ENCODE data around the gene CLSTN2. TPM values are rescaled to one million over a fixed set of nuclear protein-coding genes. Genes with fewer than 3 reads are reported as not detected.

CLSTN2 gene
- total and polyA plus RNA-seq, 2 experiments from 2014 or later, result 23.0 to 27.0 TPM

DNA sequence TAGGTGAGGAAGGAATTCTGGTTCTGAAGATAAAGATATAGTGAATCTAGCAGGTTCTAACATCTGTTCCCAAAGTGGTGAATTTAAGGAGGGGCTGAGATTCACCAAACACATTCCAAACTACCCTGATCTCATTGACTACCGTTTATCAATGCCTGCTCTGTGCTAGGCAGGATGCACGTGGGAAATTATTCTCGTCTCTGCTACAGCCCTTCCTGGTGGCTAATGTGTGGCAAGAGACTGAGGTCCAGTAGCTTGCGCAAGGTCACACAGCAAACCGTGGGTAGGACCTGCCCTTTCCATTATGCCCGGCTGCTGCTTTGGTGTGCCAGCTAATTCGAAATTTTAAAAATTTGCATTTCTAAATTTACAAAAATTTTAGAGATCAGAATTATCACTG lies 533.4 kb downstream of the CLSTN2 start:
- 86% methylated on average over 7 of the region's 7 CpGs for WGBS (ENCODE audit: low lambda C conversion rate, missing lambda C conversion rate)
- TF ChIP-seq EZH2phosphoT487 (IDR thresholded peaks at IDR 0.05; ENCODE audit: low read depth, severe bottlenecking, unreplicated experiment), result no peak
- DNase-seq (ENCODE audit: low spot score), result no peak
- no peak overlapping the region for H3K4me3 ChIP-seq
- H3K9me3 ChIP-seq (ENCODE audit: low read depth), result no peaks in the 10 kb centered on the region
- no peaks in the 10 kb centered on the region for H3K36me3 ChIP-seq (replicated peaks; ENCODE audit: insufficient read depth, low read depth)
- no peak overlapping the region for H2AFZ ChIP-seq
- H4K20me1 ChIP-seq (ENCODE audit: insufficient read depth, poor library complexity, severe bottlenecking), result no peaks in the 10 kb centered on the region
- H3K79me2 ChIP-seq, result no peaks in the 10 kb centered on the region
- no peaks in the 10 kb centered on the region for H3K9me2 ChIP-seq (replicated peaks; ENCODE audit: insufficient read depth)
- H3K4me2 ChIP-seq, result no peak overlapping the region
- H3K27me3 ChIP-seq, result no peaks in the 10 kb centered on the region
- H3K4me1 ChIP-seq (ENCODE audit: insufficient read depth), result peaks cover 3% of the 10 kb centered on the region
- no peak overlapping the region for H3K27ac ChIP-seq

DNA sequence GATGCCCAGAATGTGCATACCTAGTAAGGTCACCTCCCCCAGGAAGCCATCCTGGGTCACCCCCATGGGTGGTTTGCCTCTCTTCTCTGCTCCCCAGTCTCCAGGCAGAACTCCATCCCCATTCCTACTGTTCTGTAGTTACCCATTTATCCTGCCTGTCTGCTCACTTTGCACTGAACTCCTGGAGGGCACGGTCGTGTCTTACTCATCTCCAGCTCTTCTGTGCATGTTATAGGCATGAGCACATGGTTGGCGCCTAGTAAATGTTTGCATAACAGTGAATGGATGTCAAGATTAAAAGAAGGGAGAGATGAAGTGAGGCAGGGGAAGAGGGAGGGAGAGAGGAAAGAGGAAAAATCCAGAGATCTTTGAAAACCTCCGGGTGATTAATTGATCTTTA lies 534.5 kb downstream of the CLSTN2 start:
- Histone ChIP-seq H2AFZ (no peak overlapping the region), H3K27me3 (no peaks in the 10 kb centered on the region), H3K4me3 (no peak overlapping the region), H3K9me3 (ENCODE audit: low read depth) (no peaks in the 10 kb centered on the region), H3K4me2 (no peak overlapping the region), H3K79me2 (no peaks in the 10 kb centered on the region), H3K9me2 (replicated peaks; ENCODE audit: insufficient read depth) (no peaks in the 10 kb centered on the region), H3K4me1 (ENCODE audit: insufficient read depth) (peaks cover 3% of the 10 kb centered on the region), H3K27ac (no peak overlapping the region), H3K36me3 (replicated peaks; ENCODE audit: insufficient read depth, low read depth) (no peaks in the 10 kb centered on the region), H4K20me1 (ENCODE audit: insufficient read depth, poor library complexity, severe bottlenecking) (no peaks in the 10 kb centered on the region)
- WGBS (ENCODE audit: low lambda C conversion rate, missing lambda C conversion rate), result 67% methylated on average over 4 of the region's 4 CpGs
- DNase-seq (ENCODE audit: low spot score), result no peak
- TF ChIP-seq, protein P1, sequence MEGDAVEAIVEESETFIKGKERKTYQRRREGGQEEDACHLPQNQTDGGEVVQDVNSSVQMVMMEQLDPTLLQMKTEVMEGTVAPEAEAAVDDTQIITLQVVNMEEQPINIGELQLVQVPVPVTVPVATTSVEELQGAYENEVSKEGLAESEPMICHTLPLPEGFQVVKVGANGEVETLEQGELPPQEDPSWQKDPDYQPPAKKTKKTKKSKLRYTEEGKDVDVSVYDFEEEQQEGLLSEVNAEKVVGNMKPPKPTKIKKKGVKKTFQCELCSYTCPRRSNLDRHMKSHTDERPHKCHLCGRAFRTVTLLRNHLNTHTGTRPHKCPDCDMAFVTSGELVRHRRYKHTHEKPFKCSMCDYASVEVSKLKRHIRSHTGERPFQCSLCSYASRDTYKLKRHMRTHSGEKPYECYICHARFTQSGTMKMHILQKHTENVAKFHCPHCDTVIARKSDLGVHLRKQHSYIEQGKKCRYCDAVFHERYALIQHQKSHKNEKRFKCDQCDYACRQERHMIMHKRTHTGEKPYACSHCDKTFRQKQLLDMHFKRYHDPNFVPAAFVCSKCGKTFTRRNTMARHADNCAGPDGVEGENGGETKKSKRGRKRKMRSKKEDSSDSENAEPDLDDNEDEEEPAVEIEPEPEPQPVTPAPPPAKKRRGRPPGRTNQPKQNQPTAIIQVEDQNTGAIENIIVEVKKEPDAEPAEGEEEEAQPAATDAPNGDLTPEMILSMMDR (IDR thresholded peaks at IDR 0.05; ENCODE audit: poor library complexity), result no peak
- TF ChIP-seq EZH2 (IDR thresholded peaks at IDR 0.05; ENCODE audit: borderline replicate concordance) (no peak), EZH2phosphoT487 (IDR thresholded peaks at IDR 0.05; ENCODE audit: low read depth, severe bottlenecking, unreplicated experiment) (no peak)

DNA sequence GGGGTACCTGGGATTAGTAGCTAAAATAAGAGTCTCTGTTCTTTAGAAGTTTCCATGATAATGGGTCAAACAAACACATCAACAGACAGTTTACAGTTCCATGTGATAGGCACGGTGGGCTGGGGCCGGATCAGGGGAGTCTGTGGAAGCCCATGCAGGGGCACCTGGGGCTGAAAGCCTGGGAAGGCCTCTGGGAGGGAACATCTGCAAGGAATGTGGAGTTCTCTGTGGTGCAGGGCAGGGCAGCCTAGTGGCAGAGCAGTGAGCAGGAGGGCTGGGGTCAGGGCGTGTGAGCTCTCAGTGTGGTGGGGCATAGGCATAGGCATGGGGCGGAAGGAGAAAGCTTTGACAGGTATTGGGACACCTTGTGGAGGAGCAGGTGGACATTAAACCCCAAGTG lies 535.2 kb downstream of the CLSTN2 start:
- Histone ChIP-seq H3K9me3 (ENCODE audit: low read depth) (no peaks in the 10 kb centered on the region), H3K79me2 (no peaks in the 10 kb centered on the region), H4K20me1 (ENCODE audit: insufficient read depth, poor library complexity, severe bottlenecking) (no peaks in the 10 kb centered on the region), H3K4me2 (no peak overlapping the region), H3K9me2 (replicated peaks; ENCODE audit: insufficient read depth) (no peaks in the 10 kb centered on the region), H2AFZ (no peak overlapping the region), H3K36me3 (replicated peaks; ENCODE audit: insufficient read depth, low read depth) (no peaks in the 10 kb centered on the region), H3K27ac (no peak overlapping the region), H3K27me3 (no peaks in the 10 kb centered on the region), H3K4me3 (no peak overlapping the region), H3K4me1 (ENCODE audit: insufficient read depth) (peaks cover 3% of the 10 kb centered on the region)
- DNase-seq (ENCODE audit: low spot score), result no peak
- TF ChIP-seq EZH2phosphoT487 (IDR thresholded peaks at IDR 0.05; ENCODE audit: low read depth, severe bottlenecking, unreplicated experiment), result no peak
- TF ChIP-seq, protein P1 (IDR thresholded peaks at IDR 0.05; ENCODE audit: poor library complexity), result no peak
- TF ChIP-seq EZH2 (IDR thresholded peaks at IDR 0.05; ENCODE audit: borderline replicate concordance), result no peak
- WGBS (ENCODE audit: low lambda C conversion rate, missing lambda C conversion rate), result 64% methylated on average over 4 of the region's 4 CpGs

DNA sequence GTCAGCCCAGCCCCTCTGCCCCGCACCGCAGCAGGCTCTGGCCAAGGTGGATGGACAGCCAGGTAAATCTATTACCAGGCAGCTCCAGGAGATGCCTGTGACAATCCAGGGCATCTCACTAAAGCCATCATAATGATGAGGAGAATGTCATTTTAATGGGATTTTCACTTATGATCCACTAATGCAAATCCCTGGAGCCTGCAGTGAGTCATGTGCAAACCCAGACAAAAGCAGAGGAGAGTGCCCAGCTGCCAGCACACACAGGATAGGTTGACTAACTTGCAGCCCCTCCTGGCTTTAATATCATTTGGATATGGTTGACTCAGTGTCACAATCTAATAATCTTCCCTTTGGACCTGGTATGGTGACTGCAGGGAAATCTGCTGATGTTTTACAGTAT lies 536.0 kb downstream of the CLSTN2 start:
- Histone ChIP-seq H3K4me2 (no peak overlapping the region), H3K9me2 (replicated peaks; ENCODE audit: insufficient read depth) (no peaks in the 10 kb centered on the region), H3K9me3 (ENCODE audit: low read depth) (no peaks in the 10 kb centered on the region), H3K4me1 (ENCODE audit: insufficient read depth) (peaks cover 3% of the 10 kb centered on the region), H3K27ac (no peak overlapping the region), H3K79me2 (no peaks in the 10 kb centered on the region), H4K20me1 (ENCODE audit: insufficient read depth, poor library complexity, severe bottlenecking) (no peaks in the 10 kb centered on the region), H3K4me3 (no peak overlapping the region), H3K27me3 (no peaks in the 10 kb centered on the region), H3K36me3 (replicated peaks; ENCODE audit: insufficient read depth, low read depth) (no peaks in the 10 kb centered on the region), H2AFZ (no peak overlapping the region)
- DNase-seq (ENCODE audit: low spot score), result no peak
- TF ChIP-seq EZH2phosphoT487 (IDR thresholded peaks at IDR 0.05; ENCODE audit: low read depth, severe bottlenecking, unreplicated experiment) (no peak), EZH2 (IDR thresholded peaks at IDR 0.05; ENCODE audit: borderline replicate concordance) (no peak)
- TF ChIP-seq, protein P1 (IDR thresholded peaks at IDR 0.05; ENCODE audit: poor library complexity), result no peak
- WGBS (ENCODE audit: low lambda C conversion rate, missing lambda C conversion rate), result 96% methylated on average over 2 of the region's 2 CpGs

Measured in hepatocyte (in vitro differentiated cells).